Measurements from ENCODE around the gene ACOT8. TPM values are rescaled to one million over a fixed set of nuclear protein-coding genes. Genes with fewer than 3 reads are reported as not detected.
A peak's percentile ranks its signal among the peaks of the same experiment; 100 is the strongest.

The ACOT8 gene
- total and polyA plus RNA-seq, 9 of the 15 experiments (the other 6 are each of a cell fraction or from before 2014, with no cell fraction given), result 8.2 to 46.7 (median 20.7) TPM

- TF ChIP-seq ZNF3 (CRISPR knock-in tag; IDR thresholded peaks at IDR 0.05) (no peak), ZZZ3 (IDR thresholded peaks at IDR 0.05) (no peak), SNAPC5 (CRISPR knock-in tag; IDR thresholded peaks at IDR 0.05) (no peak), RBM25 (IDR thresholded peaks at IDR 0.05; ENCODE audit: low read depth, low read length, severe bottlenecking) (peak; percentile 96)
Measured at GRCh38 chr20:45833030-45833882, 23.9 kb downstream of the ACOT8 start, which contains the start of gene SNX21 (continued).

GRCh38 chr20:45832619-45833018 lies 24.6 kb downstream of the ACOT8 start:
- intact Hi-C loops (cut with micrococcal nuclease), result loop anchor here (10.0 kb wide), 1 partner anchor 52 kb away; the partner anchor contains the start of genes SPATA25 and ZSWIM1
- H3K27ac ChIP-seq (ENCODE audit: extremely low read depth, low read depth, low read length), result no peak overlapping the region
- DNase-seq (ENCODE audit: extremely low read depth in 1 of 4, low spot score in 3 of 4), result peak in 1 of 4 experiments; percentile 50
- CTCF ChIA-PET (ENCODE audit: low intra/inter-chr PET ratio), result no interaction called here
- POLR2A ChIA-PET, result interaction anchor here (0.9 to 1.6 kb wide), 6 partner anchors 10 to 137 kb away, joined by 3 to 6 read pairs (median 4); partner anchors contain the start of gene PCIF1
- no peak overlapping the region for H3K9ac ChIP-seq (ENCODE audit: insufficient read depth in 1 of 2, low read depth in 2 of 2, low read length in 2 of 2)
- H3K9me3 ChIP-seq (replicated peaks; ENCODE audit: control insufficient read depth, insufficient read depth, low read depth, low read length), result no peaks in the 10 kb centered on the region
- BruUV-seq (replicated peaks), result no TSS peak
- H3K4me2 ChIP-seq (ENCODE audit: insufficient read depth, low read length), result no peak overlapping the region
- H4K20me1 ChIP-seq (replicated peaks; ENCODE audit: control insufficient read depth, insufficient read depth, low read length), result no peaks in the 10 kb centered on the region
- 0 out of 3 replicates have a peak, but pooled peaks have one; percentile 6 for ATAC-seq
- H3K36me3 ChIP-seq (ENCODE audit: control insufficient read depth, insufficient read depth, low read length), result no peaks in the 10 kb centered on the region
- no peak overlapping the region for H2AFZ ChIP-seq (ENCODE audit: low read depth, low read length)
- H3K79me2 ChIP-seq (ENCODE audit: control insufficient read depth, insufficient read depth, low read length), result no peaks in the 10 kb centered on the region
- H3K4me3 ChIP-seq, result no peak overlapping the region
- H3K9me1 ChIP-seq (ENCODE audit: control insufficient read depth, insufficient read depth, low read length), result no peaks in the 10 kb centered on the region
- FAIRE-seq, result no peak
- peaks cover 32 to 34% of the 10 kb centered on the region in 2 experiments for H3K4me1 ChIP-seq (replicated peaks in 1 of 2; ENCODE audit: control insufficient read depth in 2 of 2, insufficient read depth in 2 of 2, low read length in 2 of 2)
- WGBS (ENCODE audit: insufficient coverage, low coverage, missing lambda C conversion rate), result 24% methylated on average over 4 of the region's 4 CpGs
- H3K27me3 ChIP-seq (ENCODE audit: control insufficient read depth in 2 of 2, insufficient read depth in 2 of 2, low read length in 2 of 2), result no peaks in the 10 kb centered on the region
- in situ Hi-C loops (cut with MboI), result no loop called here
- TF ChIP-seq CBFA2T3 (IDR thresholded peaks at IDR 0.05) (peak; percentile 82), TRIM28 (IDR thresholded peaks at IDR 0.05) (no peak), TAF9B (IDR thresholded peaks at IDR 0.05; ENCODE audit: partially characterized antibody) (no peak), TEAD4 (IDR thresholded peaks at IDR 0.05; ENCODE audit: low read length) (peak; percentile 53; the same call in 1 of the 2 replicates), TEAD4 (CRISPR knock-in tag; IDR thresholded peaks at IDR 0.05; ENCODE audit: borderline replicate concordance) (no peak), TFAM (CRISPR knock-in tag; conservative IDR thresholded peaks at IDR 0.05) (no peak), CBFA2T2 (conservative IDR thresholded peaks at IDR 0.05) (peak; percentile 67), SOX6 (IDR thresholded peaks at IDR 0.05) (0 out of 2 replicates have a peak, but pooled peaks have one; percentile 32), TCF3 (CRISPR knock-in tag; IDR thresholded peaks at IDR 0.05) (peak; percentile 74), RCOR1 (IDR thresholded peaks at IDR 0.05; ENCODE audit: borderline replicate concordance in 1 of 2, low read depth in 2 of 2, low read length in 2 of 2) (peak in 1 of 2 experiments; percentile 77; a peak in 2 of 4 replicates), KLF16 (IDR thresholded peaks at IDR 0.05) (peak; percentile 37; the same call in 1 of the 2 replicates), TAL1 (IDR thresholded peaks at IDR 0.05) (peak; percentile 53; the same call in 1 of the 2 replicates), ARID1B (IDR thresholded peaks at IDR 0.05) (peak; percentile 63), MXI1 (IDR thresholded peaks at IDR 0.05; ENCODE audit: low read depth, low read length) (no peak), MTA2 (IDR thresholded peaks at IDR 0.05; ENCODE audit: low read depth) (no peak), NCOR1 (IDR thresholded peaks at IDR 0.05) (peak; percentile 48; the same call in 1 of the 2 replicates), KDM1A (IDR thresholded peaks at IDR 0.05) (peak; percentile 70 to 74), EP300 (IDR thresholded peaks at IDR 0.05; ENCODE audit: low read length) (peak; percentile 41; the same call in 1 of the 2 replicates)

Measured in K562 (cell line).